ENCODE data around the gene LMX1A. TPM values are rescaled to one million over a fixed set of nuclear protein-coding genes. Genes with fewer than 3 reads are reported as not detected.

The LMX1A gene
- total RNA-seq, 1 donor from 2014 or later: 8.7 TPM

- Mint-ChIP-seq H3K4me3 (no peak overlapping the region), H3K27me3 (ENCODE audit: insufficient read depth, low read depth) (peaks cover 22% of the 10 kb centered on the region), H3K27ac (peak overlapping the region; percentile 85), H3K4me1 (peaks cover 53% of the 10 kb centered on the region), H3K9me3 (peaks cover 9% of the 10 kb centered on the region), H3K36me3 (peaks cover 10% of the 10 kb centered on the region)
- Histone ChIP-seq H4K20me1 (ENCODE audit: low read depth) (no peaks in the 10 kb centered on the region), H3K4me3 (no peak overlapping the region), H3K4me2 (peak overlapping the region; percentile 54), H3K36me3 (no peaks in the 10 kb centered on the region), H3K27ac (no peak overlapping the region), H3K79me2 (ENCODE audit: low read depth) (no peaks in the 10 kb centered on the region), H2AFZ (replicated peaks) (no peak overlapping the region), H3K27me3 (no peaks in the 10 kb centered on the region), H3F3A (ENCODE audit: low read depth) (peaks cover 3% of the 10 kb centered on the region), H3K9ac (no peak overlapping the region), H3K9me3 (ENCODE audit: low read depth) (no peaks in the 10 kb centered on the region), H3K4me1 (peaks cover 21% of the 10 kb centered on the region)
- no peak for TF ChIP-seq EZH2phosphoT487 (IDR thresholded peaks at IDR 0.05)
- TF ChIP-seq CTCF (IDR thresholded peaks at IDR 0.05): no peak
- TF ChIP-seq EZH2 (IDR thresholded peaks at IDR 0.05): no peak
- peak; percentile 46 for DNase-seq (ENCODE audit: low spot score)
Observed at GRCh38 chr1:165288350-165289120, 68.0 kb downstream of the LMX1A start.

GRCh38 chr1:165287781-165288180 is 68.7 kb downstream of the LMX1A start:
- no peaks in the 10 kb centered on the region for H3K9me3 ChIP-seq (ENCODE audit: low read depth)
- Mint-ChIP-seq H3K4me3 (peak overlapping the region; percentile 52), H3K9me3 (peaks cover 9% of the 10 kb centered on the region), H3K4me1 (peaks cover 57% of the 10 kb centered on the region), H3K36me3 (peaks cover 10% of the 10 kb centered on the region), H3K27ac (peak overlapping the region; percentile 85), H3K27me3 (ENCODE audit: insufficient read depth, low read depth) (peaks cover 22% of the 10 kb centered on the region)
- no peak overlapping the region for H3K4me3 ChIP-seq
- H3K4me1 ChIP-seq: peaks cover 21% of the 10 kb centered on the region
- TF ChIP-seq EZH2phosphoT487 (IDR thresholded peaks at IDR 0.05) (no peak), CTCF (IDR thresholded peaks at IDR 0.05) (no peak), EZH2 (IDR thresholded peaks at IDR 0.05) (no peak)
- H2AFZ ChIP-seq (replicated peaks): no peak overlapping the region
- no peaks in the 10 kb centered on the region for H3K79me2 ChIP-seq (ENCODE audit: low read depth)
- H3K9ac ChIP-seq: no peak overlapping the region
- no peaks in the 10 kb centered on the region for H4K20me1 ChIP-seq (ENCODE audit: low read depth)
- H3K36me3 ChIP-seq: no peaks in the 10 kb centered on the region
- H3K27ac ChIP-seq: no peak overlapping the region
- peaks cover 3% of the 10 kb centered on the region for H3F3A ChIP-seq (ENCODE audit: low read depth)
- no peaks in the 10 kb centered on the region for H3K27me3 ChIP-seq
- DNase-seq (ENCODE audit: low spot score): no peak
- peak overlapping the region; percentile 54 for H3K4me2 ChIP-seq

- H2AFZ ChIP-seq (replicated peaks): no peak overlapping the region
- H3K27me3 Mint-ChIP-seq (ENCODE audit: insufficient read depth, low read depth): peaks cover 22% of the 10 kb centered on the region
- peak overlapping the region; percentile 20 for H3K4me2 ChIP-seq
- no peak overlapping the region for H3K27ac Mint-ChIP-seq
- no peak overlapping the region for H3K27ac ChIP-seq
- H3K9me3 ChIP-seq (ENCODE audit: low read depth): no peaks in the 10 kb centered on the region
- peaks cover 3% of the 10 kb centered on the region for H3F3A ChIP-seq (ENCODE audit: low read depth)
- TF ChIP-seq CTCF (IDR thresholded peaks at IDR 0.05): no peak
- TF ChIP-seq EZH2 (IDR thresholded peaks at IDR 0.05): no peak
- TF ChIP-seq EZH2phosphoT487 (IDR thresholded peaks at IDR 0.05): no peak
- H3K36me3 Mint-ChIP-seq: peaks cover 12% of the 10 kb centered on the region
- H3K4me1 ChIP-seq: peaks cover 21% of the 10 kb centered on the region
- H3K9ac ChIP-seq: no peak overlapping the region
- peaks cover 60% of the 10 kb centered on the region for H3K4me1 Mint-ChIP-seq
- H3K36me3 ChIP-seq: no peaks in the 10 kb centered on the region
- H3K9me3 Mint-ChIP-seq: peaks cover 9% of the 10 kb centered on the region
- peak; percentile 48 for DNase-seq (ENCODE audit: low spot score)
- no peaks in the 10 kb centered on the region for H3K27me3 ChIP-seq
- no peak overlapping the region for H3K4me3 ChIP-seq
- no peaks in the 10 kb centered on the region for H3K79me2 ChIP-seq (ENCODE audit: low read depth)
- H4K20me1 ChIP-seq (ENCODE audit: low read depth): no peaks in the 10 kb centered on the region
- no peak overlapping the region for H3K4me3 Mint-ChIP-seq
Observed at GRCh38 chr1:165287329-165287728, 69.2 kb downstream of the LMX1A start.
